ENCODE results near the gene DRAM2. TPM values are rescaled to one million over a fixed set of nuclear protein-coding genes. Genes with fewer than 3 reads are reported as not detected.

DRAM2 gene
- total and polyA plus RNA-seq, 10 of the 15 experiments (the other 5 are each of a cell fraction or from before 2014, with no cell fraction given) = 39.1 to 229 (median 79.4) TPM

DNA sequence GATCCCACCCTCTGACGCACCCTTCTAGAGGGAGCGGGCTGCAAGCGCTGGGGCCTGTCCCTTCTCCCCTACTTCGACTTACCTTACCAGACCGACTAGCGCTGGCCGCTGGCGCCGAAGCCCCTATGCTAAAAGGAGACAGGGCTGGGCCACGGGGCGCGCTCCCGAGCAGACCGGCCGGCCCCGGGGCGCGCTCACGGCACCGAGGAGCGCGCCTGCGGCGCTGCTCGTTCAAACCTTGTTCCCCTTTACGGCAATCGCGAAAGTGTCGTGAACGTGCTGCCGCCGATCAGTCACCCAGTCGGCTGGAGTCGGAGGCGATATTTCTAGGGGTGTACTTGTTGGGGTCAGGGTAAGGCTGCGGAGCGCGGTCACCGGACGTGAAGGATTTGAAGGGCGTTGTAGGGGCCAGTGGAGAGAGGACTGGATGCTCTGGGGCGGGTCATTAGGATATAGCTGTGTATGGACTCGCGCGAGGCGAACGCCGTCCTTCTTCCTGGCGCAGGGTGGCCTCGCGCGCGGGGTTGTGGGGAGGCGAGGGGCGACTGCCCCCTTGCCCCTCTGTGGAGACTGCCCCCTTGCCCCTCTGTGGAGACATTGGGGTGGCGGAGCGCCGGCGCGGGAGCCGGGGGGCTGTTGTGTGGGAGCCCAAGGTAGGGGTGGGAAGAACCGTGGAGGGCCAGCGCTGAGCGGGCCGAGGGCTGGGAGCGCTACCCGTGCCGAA is at the start of gene DRAM2, which contains the start of gene CEPT1 (continued):
- peak; percentile 59 for TF ChIP-seq KLF5 (IDR thresholded peaks at IDR 0.05; ENCODE audit: partially characterized antibody)
- peak; percentile 55; the same call in 1 of the 2 replicates for TF ChIP-seq NBN (IDR thresholded peaks at IDR 0.05)
- peak; percentile 66 for TF ChIP-seq MXI1 (IDR thresholded peaks at IDR 0.05; ENCODE audit: low read depth, low read length)
- peak; percentile 24; the same call in 1 of the 2 replicates for TF ChIP-seq HCFC1 (IDR thresholded peaks at IDR 0.05; ENCODE audit: low read length)
- peak; percentile 41; the same call in 1 of the 2 replicates for TF ChIP-seq POLR2AphosphoS2 (IDR thresholded peaks at IDR 0.05; ENCODE audit: low read depth, low read length)
- TF ChIP-seq, protein P1, sequence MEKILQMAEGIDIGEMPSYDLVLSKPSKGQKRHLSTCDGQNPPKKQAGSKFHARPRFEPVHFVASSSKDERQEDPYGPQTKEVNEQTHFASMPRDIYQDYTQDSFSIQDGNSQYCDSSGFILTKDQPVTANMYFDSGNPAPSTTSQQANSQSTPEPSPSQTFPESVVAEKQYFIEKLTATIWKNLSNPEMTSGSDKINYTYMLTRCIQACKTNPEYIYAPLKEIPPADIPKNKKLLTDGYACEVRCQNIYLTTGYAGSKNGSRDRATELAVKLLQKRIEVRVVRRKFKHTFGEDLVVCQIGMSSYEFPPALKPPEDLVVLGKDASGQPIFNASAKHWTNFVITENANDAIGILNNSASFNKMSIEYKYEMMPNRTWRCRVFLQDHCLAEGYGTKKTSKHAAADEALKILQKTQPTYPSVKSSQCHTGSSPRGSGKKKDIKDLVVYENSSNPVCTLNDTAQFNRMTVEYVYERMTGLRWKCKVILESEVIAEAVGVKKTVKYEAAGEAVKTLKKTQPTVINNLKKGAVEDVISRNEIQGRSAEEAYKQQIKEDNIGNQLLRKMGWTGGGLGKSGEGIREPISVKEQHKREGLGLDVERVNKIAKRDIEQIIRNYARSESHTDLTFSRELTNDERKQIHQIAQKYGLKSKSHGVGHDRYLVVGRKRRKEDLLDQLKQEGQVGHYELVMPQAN (conservative IDR thresholded peaks at IDR 0.05) = 0 out of 2 replicates have a peak, but pooled peaks have one; percentile 11
- 0 out of 2 replicates have a peak, but pooled peaks have one; percentile 55 for TF ChIP-seq YY1 (IDR thresholded peaks at IDR 0.05; ENCODE audit: low read depth, low read length)
- TF ChIP-seq, protein P2, sequence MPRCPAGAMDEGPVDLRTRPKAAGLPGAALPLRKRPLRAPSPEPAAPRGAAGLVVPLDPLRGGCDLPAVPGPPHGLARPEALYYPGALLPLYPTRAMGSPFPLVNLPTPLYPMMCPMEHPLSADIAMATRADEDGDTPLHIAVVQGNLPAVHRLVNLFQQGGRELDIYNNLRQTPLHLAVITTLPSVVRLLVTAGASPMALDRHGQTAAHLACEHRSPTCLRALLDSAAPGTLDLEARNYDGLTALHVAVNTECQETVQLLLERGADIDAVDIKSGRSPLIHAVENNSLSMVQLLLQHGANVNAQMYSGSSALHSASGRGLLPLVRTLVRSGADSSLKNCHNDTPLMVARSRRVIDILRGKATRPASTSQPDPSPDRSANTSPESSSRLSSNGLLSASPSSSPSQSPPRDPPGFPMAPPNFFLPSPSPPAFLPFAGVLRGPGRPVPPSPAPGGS (IDR thresholded peaks at IDR 0.05; ENCODE audit: borderline replicate concordance, insufficient read depth, low read depth, low read length, poor library complexity, severe bottlenecking) = peak; percentile 21
- no peak for TF ChIP-seq SIX5 (IDR thresholded peaks at IDR 0.05; ENCODE audit: low read depth, low read length, severe bottlenecking)
- peak; percentile 82 for TF ChIP-seq SMAD5 (IDR thresholded peaks at IDR 0.05; ENCODE audit: low read depth)
- no peak for TF ChIP-seq SUZ12 (IDR thresholded peaks at IDR 0.05; ENCODE audit: unreplicated experiment)
- peak; percentile 90 for TF ChIP-seq POLR2A (IDR thresholded peaks at IDR 0.05; ENCODE audit: low read depth, low read length)
- peak; percentile 81 for TF ChIP-seq PML (IDR thresholded peaks at IDR 0.05; ENCODE audit: low read length)
- TF ChIP-seq, protein P3, sequence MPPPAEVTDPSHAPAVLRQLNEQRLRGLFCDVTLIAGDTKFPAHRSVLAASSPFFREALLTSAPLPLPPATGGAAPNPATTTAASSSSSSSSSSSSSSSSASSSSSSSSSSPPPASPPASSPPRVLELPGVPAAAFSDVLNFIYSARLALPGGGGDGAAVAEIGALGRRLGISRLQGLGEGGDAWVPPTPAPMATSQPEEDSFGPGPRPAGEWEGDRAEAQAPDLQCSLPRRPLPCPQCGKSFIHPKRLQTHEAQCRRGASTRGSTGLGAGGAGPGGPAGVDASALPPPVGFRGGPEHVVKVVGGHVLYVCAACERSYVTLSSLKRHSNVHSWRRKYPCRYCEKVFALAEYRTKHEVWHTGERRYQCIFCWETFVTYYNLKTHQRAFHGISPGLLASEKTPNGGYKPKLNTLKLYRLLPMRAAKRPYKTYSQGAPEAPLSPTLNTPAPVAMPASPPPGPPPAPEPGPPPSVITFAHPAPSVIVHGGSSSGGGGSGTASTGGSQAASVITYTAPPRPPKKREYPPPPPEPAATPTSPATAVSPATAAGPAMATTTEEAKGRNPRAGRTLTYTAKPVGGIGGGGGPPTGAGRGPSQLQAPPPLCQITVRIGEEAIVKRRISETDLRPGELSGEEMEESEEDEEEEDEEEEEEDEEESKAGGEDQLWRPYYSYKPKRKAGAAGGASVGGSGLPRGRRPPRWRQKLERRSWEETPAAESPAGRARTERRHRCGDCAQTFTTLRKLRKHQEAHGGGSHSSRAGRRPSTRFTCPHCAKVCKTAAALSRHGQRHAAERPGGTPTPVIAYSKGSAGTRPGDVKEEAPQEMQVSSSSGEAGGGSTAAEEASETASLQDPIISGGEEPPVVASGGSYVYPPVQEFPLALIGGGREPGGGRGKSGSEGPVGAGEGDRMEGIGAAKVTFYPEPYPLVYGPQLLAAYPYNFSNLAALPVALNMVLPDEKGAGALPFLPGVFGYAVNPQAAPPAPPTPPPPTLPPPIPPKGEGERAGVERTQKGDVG (CRISPR knock-in tag; IDR thresholded peaks at IDR 0.05) = no peak
- TF ChIP-seq, protein P4, sequence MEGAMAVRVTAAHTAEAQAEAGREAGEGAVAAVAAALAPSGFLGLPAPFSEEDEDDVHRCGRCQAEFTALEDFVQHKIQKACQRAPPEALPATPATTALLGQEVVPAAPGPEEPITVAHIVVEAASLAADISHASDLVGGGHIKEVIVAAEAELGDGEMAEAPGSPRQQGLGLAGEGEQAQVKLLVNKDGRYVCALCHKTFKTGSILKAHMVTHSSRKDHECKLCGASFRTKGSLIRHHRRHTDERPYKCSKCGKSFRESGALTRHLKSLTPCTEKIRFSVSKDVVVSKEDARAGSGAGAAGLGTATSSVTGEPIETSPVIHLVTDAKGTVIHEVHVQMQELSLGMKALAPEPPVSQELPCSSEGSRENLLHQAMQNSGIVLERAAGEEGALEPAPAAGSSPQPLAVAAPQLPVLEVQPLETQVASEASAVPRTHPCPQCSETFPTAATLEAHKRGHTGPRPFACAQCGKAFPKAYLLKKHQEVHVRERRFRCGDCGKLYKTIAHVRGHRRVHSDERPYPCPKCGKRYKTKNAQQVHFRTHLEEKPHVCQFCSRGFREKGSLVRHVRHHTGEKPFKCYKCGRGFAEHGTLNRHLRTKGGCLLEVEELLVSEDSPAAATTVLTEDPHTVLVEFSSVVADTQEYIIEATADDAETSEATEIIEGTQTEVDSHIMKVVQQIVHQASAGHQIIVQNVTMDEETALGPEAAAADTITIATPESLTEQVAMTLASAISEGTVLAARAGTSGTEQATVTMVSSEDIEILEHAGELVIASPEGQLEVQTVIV (IDR thresholded peaks at IDR 0.05; ENCODE audit: borderline replicate concordance, partially characterized antibody) = peak; percentile 99
- TF ChIP-seq, protein P5, sequence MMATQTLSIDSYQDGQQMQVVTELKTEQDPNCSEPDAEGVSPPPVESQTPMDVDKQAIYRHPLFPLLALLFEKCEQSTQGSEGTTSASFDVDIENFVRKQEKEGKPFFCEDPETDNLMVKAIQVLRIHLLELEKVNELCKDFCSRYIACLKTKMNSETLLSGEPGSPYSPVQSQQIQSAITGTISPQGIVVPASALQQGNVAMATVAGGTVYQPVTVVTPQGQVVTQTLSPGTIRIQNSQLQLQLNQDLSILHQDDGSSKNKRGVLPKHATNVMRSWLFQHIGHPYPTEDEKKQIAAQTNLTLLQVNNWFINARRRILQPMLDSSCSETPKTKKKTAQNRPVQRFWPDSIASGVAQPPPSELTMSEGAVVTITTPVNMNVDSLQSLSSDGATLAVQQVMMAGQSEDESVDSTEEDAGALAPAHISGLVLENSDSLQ (IDR thresholded peaks at IDR 0.05) = peak; percentile 79
- TF ChIP-seq, protein P6, sequence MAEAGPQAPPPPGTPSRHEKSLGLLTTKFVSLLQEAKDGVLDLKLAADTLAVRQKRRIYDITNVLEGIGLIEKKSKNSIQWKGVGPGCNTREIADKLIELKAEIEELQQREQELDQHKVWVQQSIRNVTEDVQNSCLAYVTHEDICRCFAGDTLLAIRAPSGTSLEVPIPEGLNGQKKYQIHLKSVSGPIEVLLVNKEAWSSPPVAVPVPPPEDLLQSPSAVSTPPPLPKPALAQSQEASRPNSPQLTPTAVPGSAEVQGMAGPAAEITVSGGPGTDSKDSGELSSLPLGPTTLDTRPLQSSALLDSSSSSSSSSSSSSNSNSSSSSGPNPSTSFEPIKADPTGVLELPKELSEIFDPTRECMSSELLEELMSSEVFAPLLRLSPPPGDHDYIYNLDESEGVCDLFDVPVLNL (IDR thresholded peaks at IDR 0.05; ENCODE audit: low read depth, low read length) = peak; percentile 42; the same call in 1 of the 2 replicates
